ENCODE results near the gene ITPA.
A peak's percentile ranks its signal among the peaks of the same experiment; 100 is the strongest.

- TF ChIP-seq CEBPB (IDR thresholded peaks at IDR 0.05; ENCODE audit: low read depth, low read length): no peak
- TF ChIP-seq, protein P1, sequence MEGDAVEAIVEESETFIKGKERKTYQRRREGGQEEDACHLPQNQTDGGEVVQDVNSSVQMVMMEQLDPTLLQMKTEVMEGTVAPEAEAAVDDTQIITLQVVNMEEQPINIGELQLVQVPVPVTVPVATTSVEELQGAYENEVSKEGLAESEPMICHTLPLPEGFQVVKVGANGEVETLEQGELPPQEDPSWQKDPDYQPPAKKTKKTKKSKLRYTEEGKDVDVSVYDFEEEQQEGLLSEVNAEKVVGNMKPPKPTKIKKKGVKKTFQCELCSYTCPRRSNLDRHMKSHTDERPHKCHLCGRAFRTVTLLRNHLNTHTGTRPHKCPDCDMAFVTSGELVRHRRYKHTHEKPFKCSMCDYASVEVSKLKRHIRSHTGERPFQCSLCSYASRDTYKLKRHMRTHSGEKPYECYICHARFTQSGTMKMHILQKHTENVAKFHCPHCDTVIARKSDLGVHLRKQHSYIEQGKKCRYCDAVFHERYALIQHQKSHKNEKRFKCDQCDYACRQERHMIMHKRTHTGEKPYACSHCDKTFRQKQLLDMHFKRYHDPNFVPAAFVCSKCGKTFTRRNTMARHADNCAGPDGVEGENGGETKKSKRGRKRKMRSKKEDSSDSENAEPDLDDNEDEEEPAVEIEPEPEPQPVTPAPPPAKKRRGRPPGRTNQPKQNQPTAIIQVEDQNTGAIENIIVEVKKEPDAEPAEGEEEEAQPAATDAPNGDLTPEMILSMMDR (IDR thresholded peaks at IDR 0.05; ENCODE audit: control extremely low read depth in 1 of 3, insufficient read depth in 1 of 3, low read depth in 1 of 3, low read length in 3 of 3): no peak
- TF ChIP-seq, protein P2, sequence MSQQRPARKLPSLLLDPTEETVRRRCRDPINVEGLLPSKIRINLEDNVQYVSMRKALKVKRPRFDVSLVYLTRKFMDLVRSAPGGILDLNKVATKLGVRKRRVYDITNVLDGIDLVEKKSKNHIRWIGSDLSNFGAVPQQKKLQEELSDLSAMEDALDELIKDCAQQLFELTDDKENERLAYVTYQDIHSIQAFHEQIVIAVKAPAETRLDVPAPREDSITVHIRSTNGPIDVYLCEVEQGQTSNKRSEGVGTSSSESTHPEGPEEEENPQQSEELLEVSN (IDR thresholded peaks at IDR 0.05): no peak
- TF ChIP-seq HDAC2 (IDR thresholded peaks at IDR 0.05; ENCODE audit: borderline replicate concordance in 1 of 2, low read depth in 2 of 2, low read length in 2 of 2): no peak
- no peak; the same call in 1 of the 2 replicates for TF ChIP-seq POLR2AphosphoS5 (IDR thresholded peaks at IDR 0.05; ENCODE audit: low read depth, low read length)
- TF ChIP-seq BCL11A (IDR thresholded peaks at IDR 0.05; ENCODE audit: low read depth in 2 of 2, low read length in 2 of 2): no peak
- peak; percentile 1 to 34; a peak in 1 of 3 replicates for TF ChIP-seq POLR2A (IDR thresholded peaks at IDR 0.05; ENCODE audit: control extremely low read depth in 1 of 2, low read depth in 2 of 2, low read length in 2 of 2)
- no peak for TF ChIP-seq CHD2 (IDR thresholded peaks at IDR 0.05; ENCODE audit: low read length)
These were observed 34.6 kb upstream of the ITPA start for GRCh38 chr20:3174442-3175261.
